Thyroid gland (tissue), 4 donors: ENCODE measurements around the gene NAALADL2.

Experiments
- CTCF ChIP-seq, 6 experiments: fragments of 200-600 bp in 3 of 6; fragments of 450-650 bp in 3 of 6; sonication (generic) in 3 of 6; IDR thresholded peaks; one replicate each; pipeline ENCODE4 v1.5.1; 2016 to 2019; ENCODE audit warnings: antibody characterized with exemption in 6 of 6, mild to moderate bottlenecking in 2 of 6, inconsistent platforms in 1 of 6, moderate library complexity in 1 of 6
- POLR2A ChIP-seq, 2 donors: fragments of 450-650 bp; IDR thresholded peaks; one replicate each; pipeline ENCODE4 v1.6.1; 2017; ENCODE audit warnings: antibody characterized with exemption in 2 of 2, mild to moderate bottlenecking in 2 of 2, moderate library complexity in 1 of 2

- no peak for TF ChIP-seq POLR2A (IDR thresholded peaks at IDR 0.05)
- no peak for TF ChIP-seq CTCF (IDR thresholded peaks at IDR 0.05)
Measured at GRCh38 chr3:175469124-175469523, 610.0 kb downstream of the NAALADL2 start.
